IMR-90 (cell line): Measurements from ENCODE around the gene DHX34. TPM values are rescaled to one million over a fixed set of nuclear protein-coding genes. Genes with fewer than 3 reads are reported as not detected.

Experiments
- ATAC-seq: fragments of 200-7000 bp; cut with Tn5 transposase; 2 replicates; pipeline ENCODE4 v1.9.1; 2020; ENCODE audit warnings: low read depth, mild to moderate bottlenecking, moderate library complexity
- BruUV-seq: library from RNA; stranded (reverse); fragments of 400-500 nt; replicated peaks from 2 replicates; lab custom pipeline; 2021; lab: Mats Ljungman, UMichigan
- CTCF ChIA-PET: fragments of 300-600 bp; formaldehyde crosslinking; extraction: SDS; loops from one replicate; lab custom pipeline; 2021; ENCODE audit warnings: antibody characterized with exemption; lab: Yijun Ruan, JAX
- POLR2A ChIA-PET: fragments of 300-600 bp; sonication (Branson Sonifier 250); formaldehyde crosslinking; loops from one replicate; lab custom pipeline; 2022; ENCODE audit warnings: antibody characterized with exemption; ENCODE audit not compliant: unreplicated experiment; lab: Charles Lee
- DNase-seq: peaks from one replicate; pipeline ENCODE4 v3.0.0; 2013
- H2AFZ ChIP-seq: replicated peaks from 2 replicates; pipeline ENCODE3; 2013; ENCODE audit warnings: low read length, mild to moderate bottlenecking; ENCODE audit not compliant: poor library complexity
- H2AK5ac ChIP-seq: 2 replicates; pipeline ENCODE4 v1.6.1; 2013; ENCODE audit warnings: low read depth, low read length, inconsistent platforms
- H2AK9ac ChIP-seq: replicated peaks from 2 replicates; pipeline ENCODE3; 2013; ENCODE audit warnings: mild to moderate bottlenecking, low read depth, low read length, moderate library complexity; ENCODE audit not compliant: poor library complexity
- H2BK120ac ChIP-seq: 2 replicates; pipeline ENCODE4 v1.6.1; 2013; ENCODE audit warnings: low read depth, low read length, inconsistent platforms
- H2BK15ac ChIP-seq: 3 replicates; pipeline ENCODE4 v1.6.1; 2013; ENCODE audit warnings: low read depth, low read length, inconsistent platforms
- H2BK20ac ChIP-seq: 2 replicates; pipeline ENCODE4 v1.6.1; 2013; ENCODE audit warnings: low read depth, mild to moderate bottlenecking, inconsistent platforms, low read length, moderate library complexity
- H2BK5ac ChIP-seq: 2 replicates; pipeline ENCODE4 v1.6.1; 2013; ENCODE audit warnings: mild to moderate bottlenecking, low read depth, low read length, inconsistent platforms; ENCODE audit not compliant: poor library complexity, severe bottlenecking
- H3K14ac ChIP-seq: replicated peaks from 2 replicates; pipeline ENCODE4 v1.6.1; 2013; ENCODE audit warnings: low read depth, low read length, inconsistent platforms
- H3K18ac ChIP-seq: 2 replicates; pipeline ENCODE4 v1.6.1; 2013; ENCODE audit warnings: low read depth, low read length, control low read depth
- H3K23ac ChIP-seq: 2 replicates; pipeline ENCODE4 v1.6.1; 2013; ENCODE audit warnings: low read depth, low read length, inconsistent platforms
- H3K27ac ChIP-seq: 2 replicates; pipeline ENCODE4 v1.5.1; 2013; ENCODE audit warnings: mild to moderate bottlenecking, control low read depth, low read length; ENCODE audit not compliant: insufficient read depth
- H3K27me3 ChIP-seq: 2 replicates; pipeline ENCODE4 v1.6.1; 2013; ENCODE audit warnings: low read length; ENCODE audit not compliant: control insufficient read depth, insufficient read depth
- H3K36me3 ChIP-seq: 2 replicates; pipeline ENCODE4 v1.6.1; 2013; ENCODE audit warnings: low read length, mixed read lengths; ENCODE audit not compliant: control insufficient read depth, insufficient read depth
- H3K4ac ChIP-seq: 2 replicates; pipeline ENCODE4 v1.6.1; 2013; ENCODE audit warnings: low read depth, low read length, inconsistent platforms
- H3K4me1 ChIP-seq: 2 replicates; pipeline ENCODE4 v1.6.1; 2013; ENCODE audit warnings: low read length, mixed read lengths; ENCODE audit not compliant: control insufficient read depth, insufficient read depth
- H3K4me2 ChIP-seq: 2 replicates; pipeline ENCODE4 v1.6.1; 2013; ENCODE audit warnings: low read depth, mild to moderate bottlenecking, control low read depth, low read length, moderate library complexity
- H3K4me3 ChIP-seq: 2 replicates; pipeline ENCODE4 v1.5.1; 2013; ENCODE audit warnings: low read depth, mild to moderate bottlenecking, control low read depth, low read length, moderate library complexity; ENCODE audit not compliant: insufficient read depth
- H3K56ac ChIP-seq: 2 replicates; pipeline ENCODE4 v1.6.1; 2013; ENCODE audit warnings: low read length, inconsistent platforms; ENCODE audit not compliant: insufficient read depth; ENCODE audit errors: extremely low read depth
- H3K79me1 ChIP-seq, 2 experiments: 2 replicates each; pipeline ENCODE4 v1.6.1; 2013; ENCODE audit warnings: low read length in 2 of 2, inconsistent platforms in 1 of 2, low read depth in 1 of 2
- H3K9ac ChIP-seq: 2 replicates; pipeline ENCODE4 v1.6.1; 2013; ENCODE audit warnings: low read depth, low read length, control low read depth
- H3K9me1 ChIP-seq: 2 replicates; pipeline ENCODE4 v1.6.1; 2013; ENCODE audit warnings: low read length, inconsistent platforms; ENCODE audit not compliant: insufficient read depth
- H3K9me3 ChIP-seq: 2 replicates; pipeline ENCODE4 v1.6.1; 2013; ENCODE audit warnings: low read length; ENCODE audit not compliant: control insufficient read depth, insufficient read depth
- H4K20me1 ChIP-seq: 2 replicates; pipeline ENCODE4 v1.6.1; 2013; ENCODE audit warnings: low read length, inconsistent platforms; ENCODE audit not compliant: insufficient read depth
- H4K5ac ChIP-seq: 2 replicates; pipeline ENCODE4 v1.6.1; 2013; ENCODE audit warnings: mild to moderate bottlenecking, low read depth, low read length, control low read depth
- H4K8ac ChIP-seq, 2 experiments: 2 replicates each; pipeline ENCODE4 v1.6.1; 2013; ENCODE audit warnings: low read depth in 2 of 2, low read length in 2 of 2, control low read depth in 1 of 2, inconsistent platforms in 1 of 2
- H4K91ac ChIP-seq: 2 replicates; pipeline ENCODE4 v1.6.1; 2013; ENCODE audit warnings: low read depth, low read length, inconsistent platforms; ENCODE audit not compliant: insufficient read depth
- FOS ChIP-seq: fragments of 150-350 bp; IDR thresholded peaks from 2 replicates; pipeline ENCODE4 v1.6.1; 2016; ENCODE audit warnings: low read depth, low read length
- MAFK ChIP-seq: IDR thresholded peaks from 2 replicates; pipeline ENCODE4 v1.6.1; 2012; ENCODE audit warnings: low read depth, low read length, improper control_type of control experiment
- WGBS, 2 experiments: methylation state at CpG; one replicate each; pipeline versions ENCODE4 v1.1.5 to v1.1.7; 2013; ENCODE audit warnings: missing lambda C conversion rate in 2 of 2; ENCODE audit not compliant: insufficient read length in 1 of 2; ENCODE audit errors: extremely low coverage in 2 of 2; 5-methylcytosine and 5-hydroxymethylcytosine counted together
- dilution Hi-C: fragments of 300-500 bp; cut with HindIII; formaldehyde crosslinking; loops from one replicate; pipeline ENCODE4 v1.14.3; 2018; ENCODE audit warnings: low sequenced_read_pairs; ENCODE audit not compliant: unreplicated experiment
- in situ Hi-C: fragments of 300-500 bp; cut with MboI; formaldehyde crosslinking; loops from 3 replicates; pipeline ENCODE4 v1.14.3; 2019; ENCODE audit warnings: low sequenced_read_pairs, inconsistent platforms, mixed read lengths
- intact Hi-C: fragments of 100-400 bp; cut with micrococcal nuclease; formaldehyde crosslinking; loops from 2 replicates; pipeline ENCODE4 v1.10.0; 2022
- polyA plus RNA-seq, 3 experiments: library from polyadenylated mRNA; depleted of rRNA; stranded (reverse); fragments of >200 nt; gene quantifications; 2 replicates each; pipeline ENCODE4 v1.2.3, GENCODE V29; 2012; ENCODE audit warnings: low replicate concordance in 1 of 3
- total RNA-seq: library from RNA; depleted of rRNA; stranded (reverse); fragments of >200 nt; gene quantifications from 2 replicates; pipeline ENCODE4 v1.2.3, GENCODE V29; 2012

DHX34 gene
- total and polyA plus RNA-seq, 2 of the 4 experiments (the other 2 are of a cell fraction), result 4.5 to 13.7 TPM

GRCh38 chr19:47303966-47304365 is 45.1 kb upstream of the DHX34 start:
- H3K9me3 ChIP-seq, result no peaks in the 10 kb centered on the region
- no TSS peak for BruUV-seq
- no peak overlapping the region for H3K27ac ChIP-seq
- H2AK9ac ChIP-seq, result no peak overlapping the region
- no peak overlapping the region for H3K4me2 ChIP-seq
- H4K5ac ChIP-seq, result no peak overlapping the region
- no peaks in the 10 kb centered on the region for H3K9me1 ChIP-seq
- no peaks in the 10 kb centered on the region for H4K20me1 ChIP-seq
- H2BK15ac ChIP-seq, result no peak overlapping the region
- no peak overlapping the region for H2AFZ ChIP-seq
- H3K79me1 ChIP-seq, result no peaks in the 10 kb centered on the region
- ChIA-PET POLR2A (no interaction called here), CTCF (no interaction called here)
- TF ChIP-seq MAFK (no peak), FOS (no peak)
- no peak overlapping the region for H4K8ac ChIP-seq
- DNase-seq (no peak), ATAC-seq (no peak)
- no peak overlapping the region for H2BK20ac ChIP-seq
- no peaks in the 10 kb centered on the region for H3K4me1 ChIP-seq
- intact Hi-C loops, result no loop called here
- dilution Hi-C loops, result no loop called here
- no peak overlapping the region for H3K4me3 ChIP-seq
- no peak overlapping the region for H3K18ac ChIP-seq
- no peak overlapping the region for H2AK5ac ChIP-seq
- H2BK120ac ChIP-seq, result no peak overlapping the region
- no peak overlapping the region for H2BK5ac ChIP-seq
- no peak overlapping the region for H3K14ac ChIP-seq
- no peaks in the 10 kb centered on the region for H3K36me3 ChIP-seq
- 100% methylated on average over 1 of the region's 6 CpGs; no CpG with 5 or more reads in 1 of the 2 experiments for WGBS, 2 experiments
- no peak overlapping the region for H3K9ac ChIP-seq
- no peak overlapping the region for H4K91ac ChIP-seq
- in situ Hi-C loops, result no loop called here
- no peaks in the 10 kb centered on the region for H3K27me3 ChIP-seq
- H3K23ac ChIP-seq, result no peak overlapping the region
- no peak overlapping the region for H3K56ac ChIP-seq
- no peak overlapping the region for H3K4ac ChIP-seq
